ENCODE results near the gene ENTPD1. TPM values are rescaled to one million over a fixed set of nuclear protein-coding genes. Genes with fewer than 3 reads are reported as not detected.

The ENTPD1 gene
- total and polyA plus RNA-seq, 9 of the 15 experiments (the other 6 are each of a cell fraction or from before 2014, with no cell fraction given), result 0.07 to 1.5 (median 0.37) TPM

- TF ChIP-seq, protein P1, sequence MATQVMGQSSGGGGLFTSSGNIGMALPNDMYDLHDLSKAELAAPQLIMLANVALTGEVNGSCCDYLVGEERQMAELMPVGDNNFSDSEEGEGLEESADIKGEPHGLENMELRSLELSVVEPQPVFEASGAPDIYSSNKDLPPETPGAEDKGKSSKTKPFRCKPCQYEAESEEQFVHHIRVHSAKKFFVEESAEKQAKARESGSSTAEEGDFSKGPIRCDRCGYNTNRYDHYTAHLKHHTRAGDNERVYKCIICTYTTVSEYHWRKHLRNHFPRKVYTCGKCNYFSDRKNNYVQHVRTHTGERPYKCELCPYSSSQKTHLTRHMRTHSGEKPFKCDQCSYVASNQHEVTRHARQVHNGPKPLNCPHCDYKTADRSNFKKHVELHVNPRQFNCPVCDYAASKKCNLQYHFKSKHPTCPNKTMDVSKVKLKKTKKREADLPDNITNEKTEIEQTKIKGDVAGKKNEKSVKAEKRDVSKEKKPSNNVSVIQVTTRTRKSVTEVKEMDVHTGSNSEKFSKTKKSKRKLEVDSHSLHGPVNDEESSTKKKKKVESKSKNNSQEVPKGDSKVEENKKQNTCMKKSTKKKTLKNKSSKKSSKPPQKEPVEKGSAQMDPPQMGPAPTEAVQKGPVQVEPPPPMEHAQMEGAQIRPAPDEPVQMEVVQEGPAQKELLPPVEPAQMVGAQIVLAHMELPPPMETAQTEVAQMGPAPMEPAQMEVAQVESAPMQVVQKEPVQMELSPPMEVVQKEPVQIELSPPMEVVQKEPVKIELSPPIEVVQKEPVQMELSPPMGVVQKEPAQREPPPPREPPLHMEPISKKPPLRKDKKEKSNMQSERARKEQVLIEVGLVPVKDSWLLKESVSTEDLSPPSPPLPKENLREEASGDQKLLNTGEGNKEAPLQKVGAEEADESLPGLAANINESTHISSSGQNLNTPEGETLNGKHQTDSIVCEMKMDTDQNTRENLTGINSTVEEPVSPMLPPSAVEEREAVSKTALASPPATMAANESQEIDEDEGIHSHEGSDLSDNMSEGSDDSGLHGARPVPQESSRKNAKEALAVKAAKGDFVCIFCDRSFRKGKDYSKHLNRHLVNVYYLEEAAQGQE (IDR thresholded peaks at IDR 0.05; ENCODE audit: borderline replicate concordance), result peak; percentile 49; the same call in 1 of the 2 replicates
- TF ChIP-seq, protein P1 (CRISPR knock-in tag; IDR thresholded peaks at IDR 0.05; ENCODE audit: low read depth), result no peak
- TF ChIP-seq ZNF764 (CRISPR knock-in tag; IDR thresholded peaks at IDR 0.05; ENCODE audit: low read depth) (peak; percentile 96), ETV1 (tag; conservative IDR thresholded peaks at IDR 0.05; ENCODE audit: low read depth) (peak; percentile 56; the same call in 1 of the 2 replicates), DEAF1 (CRISPR knock-in tag; IDR thresholded peaks at IDR 0.05) (peak; percentile 48)
Measured at GRCh38 chr10:95864906-95865813, 109.2 kb downstream of the ENTPD1 start (continued).

All from K562 (cell line).